Fibroblast of peridontal ligament (primary cell): ENCODE measurements around the gene SNED1.

Experiments used
- DNase-seq: peaks from one replicate; pipeline ENCODE4 v3.0.0-alpha.2; 2010; ENCODE audit errors: extremely low read depth

SNED1 gene

GRCh38 chr2:241067501-241068135 lies 69.2 kb downstream of the SNED1 start:
- no peak for DNase-seq

DNA sequence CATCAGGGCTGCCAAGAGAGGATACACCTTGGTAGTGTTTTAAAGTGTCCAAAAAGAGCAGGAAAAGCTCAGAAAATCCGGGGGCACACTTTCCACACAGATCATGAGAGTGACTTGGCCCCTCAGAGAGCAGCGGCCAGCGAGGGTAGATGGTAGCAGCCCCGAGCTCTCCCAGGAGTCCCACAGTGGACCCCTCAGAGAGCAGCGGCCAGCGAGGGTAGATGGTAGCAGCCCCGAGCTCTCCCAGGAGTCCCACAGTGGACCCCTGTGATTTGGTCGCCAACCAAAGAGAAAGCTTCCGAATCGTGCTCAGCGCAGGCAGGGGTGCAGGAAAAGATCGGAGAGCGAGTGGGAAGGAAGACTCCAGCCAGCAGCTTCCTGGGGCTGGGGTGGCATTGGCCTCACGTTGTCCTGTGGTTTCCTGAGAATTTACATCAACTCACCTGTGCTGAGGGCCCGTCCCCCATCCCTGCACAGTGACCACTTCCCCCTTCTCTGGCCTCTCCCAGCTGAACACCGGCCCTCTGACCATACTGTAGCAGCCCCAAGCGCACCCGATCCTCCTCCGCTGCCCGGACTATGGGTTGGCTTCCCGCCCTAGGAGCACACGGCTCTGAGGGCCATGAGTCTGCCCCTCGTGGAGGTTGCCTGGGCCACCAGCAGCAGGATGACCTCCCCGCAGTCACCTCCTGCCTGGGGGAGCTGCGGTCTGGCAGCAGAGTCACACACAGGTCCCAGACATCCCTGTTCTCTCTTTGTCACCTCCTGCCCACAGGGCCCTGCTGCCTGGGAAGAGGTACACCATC lies 69.9 kb downstream of the SNED1 start:
- no peak for DNase-seq

GRCh38 chr2:241068942-241069810 lies 70.8 kb downstream of the SNED1 start:
- no peak for DNase-seq

DNA sequence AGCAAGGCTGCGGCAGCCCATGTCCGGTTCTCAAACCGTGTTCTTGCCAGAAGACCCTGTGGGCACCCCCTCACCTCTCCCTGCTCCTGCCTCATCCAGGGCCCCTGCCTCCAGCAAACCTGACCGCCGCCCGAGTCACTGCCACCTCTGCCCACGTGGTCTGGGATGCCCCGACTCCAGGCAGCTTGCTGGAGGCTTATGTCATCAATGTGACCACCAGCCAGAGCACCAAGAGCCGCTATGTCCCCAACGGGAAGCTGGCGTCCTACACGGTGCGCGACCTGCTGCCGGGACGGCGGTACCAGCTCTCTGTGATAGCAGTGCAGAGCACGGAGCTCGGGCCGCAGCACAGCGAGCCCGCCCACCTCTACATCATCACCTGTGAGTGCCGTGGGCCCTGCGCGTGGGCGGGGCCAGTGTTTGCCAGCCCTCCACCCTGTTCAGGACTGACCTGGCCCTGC lies 71.4 kb downstream of the SNED1 start:
- DNase-seq = no peak

- no peak for DNase-seq
Measured at GRCh38 chr2:241070361-241070760, 71.9 kb downstream of the SNED1 start.

DNA sequence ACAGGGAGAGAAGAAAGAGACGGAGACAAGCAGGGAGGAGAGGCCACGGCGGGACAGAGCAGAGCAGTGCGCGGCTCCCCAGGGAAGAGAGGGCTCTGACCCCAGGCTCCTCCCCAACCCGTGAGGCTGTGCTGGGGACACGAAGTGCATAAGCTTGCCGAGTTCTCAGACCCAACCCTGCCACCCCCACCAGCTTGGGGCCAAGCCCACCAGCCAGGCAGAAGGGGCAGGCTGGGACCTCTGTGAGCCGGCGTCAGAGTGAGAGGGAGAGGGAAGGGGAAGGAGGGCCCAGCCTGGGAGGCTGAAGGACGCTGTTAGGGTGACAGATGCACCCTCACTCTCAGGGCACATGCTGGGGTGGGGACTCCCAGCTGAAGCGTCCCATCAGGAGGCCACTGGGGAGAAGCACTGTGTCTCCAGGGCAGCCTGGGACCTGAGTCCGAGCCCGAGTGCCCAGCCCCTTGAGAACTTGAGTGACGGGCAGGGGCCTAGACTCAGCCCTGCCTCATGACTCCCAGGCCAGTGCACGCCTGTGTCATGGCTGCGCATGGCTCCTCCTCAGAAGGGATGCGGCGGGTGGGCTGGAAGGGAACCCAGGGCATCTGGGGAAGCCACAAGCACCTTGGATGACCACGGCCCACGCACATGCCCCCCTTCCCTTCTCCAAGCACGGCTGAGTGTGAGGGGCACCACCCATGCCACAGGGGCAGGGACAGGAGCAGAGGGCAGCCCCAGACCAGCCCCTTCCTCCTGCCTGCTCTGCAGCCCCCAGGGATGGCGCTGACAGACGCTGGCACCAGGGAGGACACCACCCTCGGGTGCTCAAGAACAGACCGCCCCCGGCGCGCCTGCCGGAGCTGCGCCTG lies 72.6 kb downstream of the SNED1 start:
- no peak for DNase-seq

GRCh38 chr2:241071677-241072111 lies 73.3 kb downstream of the SNED1 start:
- no peak for DNase-seq

- DNase-seq = no peak
Measured at GRCh38 chr2:241072151-241072550, 73.7 kb downstream of the SNED1 start.

GRCh38 chr2:241072553-241073165 lies 74.2 kb downstream of the SNED1 start:
- no peak for DNase-seq

DNA sequence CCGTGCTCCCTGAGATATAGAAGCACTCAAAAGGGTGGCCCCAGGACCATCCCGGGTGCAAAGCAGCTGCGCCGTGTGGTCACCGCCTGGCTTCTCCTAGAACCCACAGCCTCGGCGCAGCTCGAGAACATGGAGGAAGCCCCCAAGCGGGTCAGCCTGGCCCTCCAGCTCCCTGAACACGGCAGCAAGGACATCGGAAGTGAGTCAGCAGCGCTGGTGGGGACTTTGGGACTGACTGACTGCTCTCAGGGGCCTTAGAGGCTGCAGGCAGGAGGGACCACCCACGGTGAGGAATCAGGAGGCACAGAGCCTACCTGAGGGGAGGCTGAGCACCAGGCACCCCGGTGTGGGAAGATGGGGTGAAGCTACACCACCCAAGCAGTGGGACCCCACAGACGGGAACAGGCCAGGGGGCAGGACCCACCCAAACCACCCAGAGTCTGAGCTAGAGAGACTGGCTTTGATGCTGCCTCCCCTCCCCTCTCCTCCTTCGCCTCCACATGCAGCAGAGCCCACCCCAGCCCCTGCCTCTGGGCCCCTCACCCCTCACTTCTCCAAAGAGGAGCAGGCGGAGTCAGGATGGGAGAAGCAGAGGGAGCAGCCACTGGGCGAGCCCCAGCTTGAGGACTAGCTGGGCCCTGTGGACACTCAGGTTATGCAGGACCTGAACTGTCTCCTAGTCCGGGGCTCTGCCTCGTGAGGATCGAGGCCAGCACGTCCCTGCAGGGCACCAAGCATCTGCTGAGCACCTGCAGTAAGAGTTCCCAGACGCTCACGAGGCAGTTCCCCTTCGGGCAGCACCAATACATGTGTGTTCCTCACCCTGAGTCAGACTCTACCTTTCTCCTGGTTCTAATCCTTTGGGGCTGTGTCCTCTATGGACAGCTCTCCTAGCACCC lies 75.0 kb downstream of the SNED1 start:
- no peak for DNase-seq

- DNase-seq = no peak
Measured at GRCh38 chr2:241074065-241074818, 75.8 kb downstream of the SNED1 start.

DNA sequence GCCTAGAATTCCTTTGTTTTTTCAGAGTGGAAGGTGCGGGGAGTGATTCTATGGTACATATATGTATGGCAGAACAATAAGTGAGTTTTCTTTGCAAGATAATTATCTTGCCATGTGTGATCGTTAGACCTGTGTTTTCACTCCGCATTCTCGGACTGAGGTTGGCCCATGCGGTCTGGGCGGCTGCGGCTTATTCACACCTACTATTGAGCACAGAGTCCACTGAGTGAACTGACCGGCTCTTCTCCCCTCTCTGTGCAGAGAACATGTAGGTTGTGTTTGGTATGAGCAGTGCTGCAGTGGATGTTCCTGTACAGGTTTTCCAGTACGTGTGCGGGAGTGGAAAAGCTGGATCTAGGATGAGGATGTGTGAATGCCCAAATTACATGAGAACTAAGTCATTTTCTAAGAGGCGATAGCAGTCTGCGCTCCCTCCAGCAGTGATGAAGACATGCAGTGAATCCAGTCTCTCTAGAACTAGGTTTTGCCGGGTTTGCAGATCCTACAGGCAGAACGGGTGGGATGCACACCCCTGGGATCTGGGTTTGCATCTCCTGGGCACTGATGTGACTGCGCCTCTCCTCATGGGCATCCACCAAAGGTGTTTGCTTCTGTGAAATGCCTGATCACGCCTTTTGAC lies 76.6 kb downstream of the SNED1 start:
- DNase-seq = no peak

DNA sequence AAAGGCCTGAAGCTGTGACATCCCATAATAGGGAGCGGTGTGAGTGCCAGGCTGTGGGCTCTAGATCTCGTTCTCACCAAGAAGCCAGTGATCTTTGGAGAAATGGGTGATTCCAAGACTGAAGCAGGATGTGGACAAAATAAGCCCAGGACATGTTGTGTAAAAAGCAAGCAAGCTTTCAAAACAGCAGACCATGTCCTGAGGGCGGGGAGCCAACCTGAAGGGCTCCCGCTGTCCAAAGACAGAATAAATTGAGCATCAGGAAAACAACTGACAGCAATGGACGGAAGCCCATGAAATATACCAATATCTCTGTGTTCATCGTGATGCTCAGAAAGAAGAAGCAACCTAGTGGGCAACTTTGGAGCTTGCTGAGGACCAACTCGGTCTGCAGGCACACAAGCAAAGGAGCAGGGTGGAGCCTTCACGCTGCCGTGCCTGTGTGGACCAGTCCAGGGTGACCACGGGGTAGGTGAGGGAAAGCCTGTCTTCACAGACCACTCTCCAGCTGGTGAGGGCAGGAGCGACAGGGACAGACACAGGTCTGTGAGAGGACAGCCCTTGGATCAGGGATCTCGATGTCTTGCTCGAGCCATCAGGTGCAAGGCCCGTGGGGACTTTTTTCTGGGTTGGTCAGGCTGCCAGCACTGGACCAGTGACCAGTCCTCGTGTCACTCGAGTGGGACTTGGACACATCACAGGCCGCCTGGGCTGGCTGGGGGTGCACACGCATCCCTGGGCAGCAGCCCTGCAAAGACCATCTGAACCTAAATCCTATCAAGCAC lies 82.2 kb downstream of the SNED1 start:
- no peak for DNase-seq

DNA sequence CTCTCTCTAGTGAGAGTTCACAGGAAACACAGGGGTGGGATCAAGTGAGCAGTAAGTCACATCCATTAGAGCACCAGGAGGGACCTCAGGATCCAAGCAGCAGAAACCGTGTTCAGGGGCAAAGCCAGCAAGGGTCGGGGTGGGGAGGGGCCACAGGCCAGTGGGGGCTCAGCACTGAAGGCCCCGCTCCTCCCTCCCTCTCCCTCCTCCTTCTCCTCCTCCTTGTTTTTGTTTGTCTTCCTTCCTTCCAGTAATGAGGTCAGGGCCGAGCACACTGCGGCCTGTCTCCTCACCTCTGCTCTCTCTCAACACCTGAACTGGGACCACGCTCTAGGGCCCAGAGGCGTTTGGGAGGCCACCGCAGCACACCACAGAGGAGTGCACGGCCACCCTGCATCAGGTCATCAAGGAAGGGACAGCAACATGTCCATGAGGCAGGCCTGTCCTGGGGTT lies 82.8 kb downstream of the SNED1 start:
- no peak for DNase-seq

- DNase-seq = no peak
Measured at GRCh38 chr2:241081643-241082340, 83.4 kb downstream of the SNED1 start.

DNA sequence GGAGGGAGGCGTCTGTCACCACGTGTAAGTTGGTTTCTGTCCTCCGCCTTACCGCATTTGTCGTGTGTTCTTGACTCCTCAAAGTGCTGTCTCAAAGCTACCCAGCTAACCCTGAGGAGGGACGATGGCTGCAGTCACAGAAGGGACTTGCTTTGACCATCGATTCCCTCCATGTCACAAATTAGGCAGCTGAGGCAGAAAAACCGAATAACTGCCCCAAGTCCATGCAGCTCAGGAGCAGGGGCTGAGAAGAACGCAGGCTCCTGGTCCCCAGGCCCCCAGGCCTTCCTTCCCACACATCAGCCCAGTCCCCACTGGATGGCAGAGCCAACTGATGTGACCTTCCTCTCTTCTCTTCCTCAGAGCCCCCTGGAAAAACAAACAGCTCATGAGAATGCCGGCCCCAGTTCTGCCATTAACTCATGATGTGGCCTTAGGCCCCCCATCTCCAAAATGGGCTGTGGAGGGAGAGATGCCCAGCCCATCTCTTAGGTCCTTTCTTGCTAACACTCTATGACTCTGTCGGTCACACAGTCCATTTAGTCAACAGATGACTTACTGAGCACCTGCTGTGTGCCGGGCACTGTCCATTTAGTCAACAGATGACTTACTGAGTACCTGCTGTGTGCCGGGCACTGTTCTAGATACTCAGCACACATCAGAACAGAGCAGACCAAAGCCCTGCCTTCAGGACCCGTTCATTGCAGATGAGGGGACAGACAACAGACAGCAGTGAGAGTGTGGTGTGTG lies 84.1 kb downstream of the SNED1 start:
- no peak for DNase-seq

GRCh38 chr2:241083091-241083415 lies 84.6 kb downstream of the SNED1 start:
- no peak for DNase-seq
